Skeletal muscle tissue (tissue), 4 donors: Measurements from ENCODE around the gene SFMBT2. TPM values are rescaled to one million over a fixed set of nuclear protein-coding genes. Genes with fewer than 3 reads are reported as not detected.

Experiments
- H3K27ac ChIP-seq: one replicate; pipeline ENCODE4 v1.7.0; 2013; ENCODE audit warnings: mild to moderate bottlenecking, low read depth, low read length, inconsistent platforms
- H3K27me3 ChIP-seq, 3 donors: one replicate each; pipeline ENCODE4 v1.7.0; 2013; ENCODE audit warnings: low read length in 3 of 3; ENCODE audit not compliant: control insufficient read depth in 3 of 3, insufficient read depth in 3 of 3
- H3K36me3 ChIP-seq, 3 donors: one replicate each; pipeline ENCODE4 v1.7.0; 2013; ENCODE audit warnings: low read length in 3 of 3; ENCODE audit not compliant: control insufficient read depth in 3 of 3, insufficient read depth in 3 of 3
- H3K4me1 ChIP-seq, 3 donors: one replicate each; pipeline ENCODE4 v1.7.0; 2013; ENCODE audit warnings: low read length in 3 of 3, mild to moderate bottlenecking in 3 of 3; ENCODE audit not compliant: control insufficient read depth in 3 of 3, insufficient read depth in 3 of 3
- H3K4me3 ChIP-seq, 3 donors: one replicate each; pipeline ENCODE4 v1.7.0; 2013; ENCODE audit warnings: low read length in 3 of 3
- H3K9ac ChIP-seq, 3 donors: one replicate each; pipeline ENCODE4 v1.7.0; 2013; ENCODE audit warnings: low read length in 3 of 3, mild to moderate bottlenecking in 3 of 3, moderate library complexity in 2 of 3, low read depth in 1 of 3
- H3K9me3 ChIP-seq, 3 donors: one replicate each; pipeline ENCODE4 v1.7.0; 2013; ENCODE audit warnings: low read length in 3 of 3; ENCODE audit not compliant: control insufficient read depth in 3 of 3
- total RNA-seq: library from RNA; depleted of rRNA; stranded (reverse); fragments of >200 nt; gene quantifications from one replicate; pipeline ENCODE4 v1.2.3, GENCODE V29; 2014
- donor health status: Osteomylitis.

The SFMBT2 gene
- total RNA-seq, 1 donor from 2014 or later, result 12.5 TPM

GRCh38 chr10:7250236-7250635 is 160.6 kb downstream of the SFMBT2 start:
- no peak overlapping the region for H3K9ac ChIP-seq
- no peak overlapping the region for H3K4me3 ChIP-seq
- H3K36me3 ChIP-seq, result peaks cover 3 to 6% (median 6%) of the 10 kb centered on the region in 3 donors
- H3K4me1 ChIP-seq, result no peaks in the 10 kb centered on the region
- no peak overlapping the region for H3K27ac ChIP-seq
- H3K9me3 ChIP-seq, result no peaks in the 10 kb centered on the region
- no peaks in the 10 kb centered on the region for H3K27me3 ChIP-seq

DNA sequence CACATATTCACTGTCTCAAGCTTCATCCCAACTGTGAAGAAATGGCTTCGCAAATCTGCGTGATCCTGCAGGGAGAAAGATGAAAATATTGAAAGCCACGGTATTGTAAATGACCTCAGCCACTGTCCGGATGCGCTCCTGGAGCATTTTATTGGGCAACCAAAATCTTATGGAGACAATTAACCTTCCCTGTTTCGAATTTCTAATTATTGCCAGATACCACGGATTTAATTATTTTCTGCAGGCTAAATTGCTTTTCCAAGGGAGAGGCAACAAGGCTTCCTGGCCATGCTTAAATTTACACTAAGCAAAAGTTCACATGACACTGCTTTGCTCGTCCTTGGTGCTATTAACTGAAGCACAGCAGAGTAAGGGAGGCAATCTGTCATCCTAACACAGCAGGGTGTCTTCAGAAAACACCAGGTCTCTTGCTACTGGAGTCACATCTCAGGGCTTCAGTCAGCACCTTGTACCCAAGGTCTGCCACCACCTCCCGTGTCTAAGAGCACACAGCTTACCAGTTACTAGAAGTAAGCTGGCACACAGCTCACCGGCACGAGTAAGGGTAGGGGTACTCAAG is 162.2 kb downstream of the SFMBT2 start:
- Histone ChIP-seq H3K4me3 (no peak overlapping the region), H3K36me3 (peaks cover 3 to 6% (median 6%) of the 10 kb centered on the region in 3 donors), H3K27me3 (no peaks in the 10 kb centered on the region), H3K9me3 (no peaks in the 10 kb centered on the region), H3K4me1 (peaks cover 0 to 4% (median 0%) of the 10 kb centered on the region in 3 donors), H3K27ac (no peak overlapping the region), H3K9ac (no peak overlapping the region)

GRCh38 chr10:7248148-7248547 is 162.7 kb downstream of the SFMBT2 start:
- Histone ChIP-seq H3K4me3 (no peak overlapping the region), H3K27ac (no peak overlapping the region), H3K9me3 (no peaks in the 10 kb centered on the region), H3K27me3 (no peaks in the 10 kb centered on the region), H3K9ac (no peak overlapping the region), H3K36me3 (peaks cover 3 to 6% (median 6%) of the 10 kb centered on the region in 3 donors), H3K4me1 (peaks cover 0 to 4% (median 0%) of the 10 kb centered on the region in 3 donors)

- Histone ChIP-seq H3K36me3 (peaks cover 3 to 9% (median 6%) of the 10 kb centered on the region in 3 donors), H3K27me3 (no peaks in the 10 kb centered on the region), H3K9ac (no peak overlapping the region), H3K27ac (no peak overlapping the region), H3K4me1 (peaks cover 0 to 4% (median 0%) of the 10 kb centered on the region in 3 donors), H3K4me3 (no peak overlapping the region), H3K9me3 (no peaks in the 10 kb centered on the region)
Measured at GRCh38 chr10:7245505-7245904, 165.3 kb downstream of the SFMBT2 start.

GRCh38 chr10:7243873-7244272 is 167.0 kb downstream of the SFMBT2 start:
- no peaks in the 10 kb centered on the region for H3K27me3 ChIP-seq
- no peak overlapping the region for H3K27ac ChIP-seq
- no peak overlapping the region for H3K4me3 ChIP-seq
- H3K4me1 ChIP-seq, result peaks cover 0 to 4% (median 0%) of the 10 kb centered on the region in 3 donors
- H3K36me3 ChIP-seq, result peaks cover 3 to 9% (median 6%) of the 10 kb centered on the region in 3 donors
- H3K9me3 ChIP-seq, result no peaks in the 10 kb centered on the region
- no peak overlapping the region for H3K9ac ChIP-seq

DNA sequence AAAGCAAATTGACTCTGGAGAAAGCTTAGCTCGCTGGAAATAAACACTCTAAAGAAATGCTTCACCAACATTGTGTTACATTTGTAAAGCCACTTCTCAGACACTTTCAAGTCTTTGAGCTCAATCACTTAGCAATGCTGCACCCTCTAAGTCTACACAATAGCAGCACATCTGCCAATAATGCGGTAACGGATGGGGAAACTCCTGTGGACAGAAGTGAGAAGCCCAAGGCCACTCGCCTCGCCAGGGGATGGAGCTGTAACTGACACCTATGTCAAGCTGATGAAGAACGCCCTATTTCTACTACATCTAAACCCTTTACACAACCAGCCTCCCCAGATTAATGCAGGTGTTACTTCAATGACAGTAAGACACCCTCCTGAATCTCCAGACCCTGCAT is 167.7 kb downstream of the SFMBT2 start:
- H3K27ac ChIP-seq, result no peak overlapping the region
- no peak overlapping the region for H3K4me3 ChIP-seq
- no peaks in the 10 kb centered on the region for H3K27me3 ChIP-seq
- peaks cover 2 to 5% (median 3%) of the 10 kb centered on the region in 3 donors for H3K36me3 ChIP-seq
- H3K4me1 ChIP-seq, result peaks cover 0 to 4% (median 0%) of the 10 kb centered on the region in 3 donors
- H3K9me3 ChIP-seq, result no peaks in the 10 kb centered on the region
- H3K9ac ChIP-seq, result no peak overlapping the region

GRCh38 chr10:7239312-7239985 is 171.4 kb downstream of the SFMBT2 start:
- H3K36me3 ChIP-seq, result peaks cover 3 to 4% (median 3%) of the 10 kb centered on the region in 3 donors
- H3K9me3 ChIP-seq, result no peaks in the 10 kb centered on the region
- no peak overlapping the region for H3K27ac ChIP-seq
- no peak overlapping the region for H3K4me3 ChIP-seq
- no peaks in the 10 kb centered on the region for H3K27me3 ChIP-seq
- H3K9ac ChIP-seq, result no peak overlapping the region
- peaks cover 0 to 4% (median 2%) of the 10 kb centered on the region in 3 donors for H3K4me1 ChIP-seq

- no peaks in the 10 kb centered on the region for H3K9me3 ChIP-seq
Measured at GRCh38 chr10:7235376-7235775, 175.5 kb downstream of the SFMBT2 start.

DNA sequence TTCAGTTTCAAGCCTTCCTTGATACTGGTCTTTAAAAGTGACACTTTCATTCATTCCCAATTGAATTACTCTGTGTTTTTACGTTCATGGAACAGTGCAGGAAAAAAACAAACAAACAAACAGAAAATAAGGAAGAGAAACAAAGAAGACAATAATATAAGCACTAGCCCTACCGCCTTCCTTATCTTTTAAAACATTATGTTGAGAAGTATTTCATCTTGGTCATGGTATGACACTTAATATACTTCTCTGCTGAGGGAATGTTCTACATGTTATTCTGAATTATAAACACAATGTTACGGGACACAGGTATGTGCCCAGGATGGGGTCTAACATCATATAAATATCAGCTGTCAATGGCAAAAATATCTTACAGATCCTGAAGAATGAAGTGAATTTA is 176.7 kb downstream of the SFMBT2 start:
- Histone ChIP-seq H3K4me1 (peaks cover 0 to 9% (median 5%) of the 10 kb centered on the region in 3 donors), H3K36me3 (peaks cover 0 to 3% (median 0%) of the 10 kb centered on the region in 3 donors), H3K27me3 (no peaks in the 10 kb centered on the region), H3K9me3 (no peaks in the 10 kb centered on the region), H3K4me3 (no peak overlapping the region), H3K27ac (no peak overlapping the region), H3K9ac (no peak overlapping the region)

More at GRCh38 chr10:7235376-7235775, 175.5 kb downstream of the SFMBT2 start:
- Histone ChIP-seq H3K27me3 (no peaks in the 10 kb centered on the region), H3K27ac (no peak overlapping the region), H3K36me3 (peaks cover 0 to 3% (median 0%) of the 10 kb centered on the region in 3 donors), H3K4me3 (no peak overlapping the region), H3K9ac (no peak overlapping the region), H3K4me1 (peaks cover 0 to 9% (median 5%) of the 10 kb centered on the region in 3 donors)

DNA sequence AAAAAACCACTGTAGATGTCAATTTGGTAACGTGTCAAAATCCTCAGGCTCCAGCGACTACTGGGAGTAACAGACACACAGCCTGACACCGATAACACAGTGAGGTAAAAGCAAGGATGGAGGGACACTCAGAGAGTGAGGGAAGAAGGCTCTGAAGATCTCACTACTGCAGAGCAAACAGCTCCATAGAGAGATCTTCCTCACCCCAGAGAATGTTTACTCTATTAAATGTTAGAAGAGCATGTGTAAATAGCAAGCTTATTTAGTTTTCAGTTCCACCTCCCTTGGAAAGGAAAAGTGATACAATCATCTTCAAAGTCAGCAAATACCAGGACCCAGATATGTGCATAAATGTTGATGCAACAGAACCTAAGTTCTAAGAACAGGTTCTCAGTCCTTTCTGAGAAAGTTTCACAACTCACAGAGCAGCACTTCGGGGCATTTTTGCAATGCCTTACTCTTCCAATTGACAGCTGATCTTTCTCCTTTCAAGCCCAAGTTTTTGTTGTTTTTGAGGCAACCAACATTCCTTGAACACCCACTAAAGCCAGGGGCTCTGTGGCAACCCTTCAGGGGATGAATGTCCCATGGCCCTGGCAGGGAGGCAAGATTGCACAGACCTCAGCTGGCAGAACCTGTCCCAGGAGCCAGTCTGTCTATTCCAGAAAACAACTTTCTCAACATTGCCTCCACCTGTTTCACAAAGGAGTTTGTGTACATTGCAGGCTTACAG is 177.4 kb downstream of the SFMBT2 start:
- Histone ChIP-seq H3K27me3 (no peaks in the 10 kb centered on the region), H3K9me3 (no peaks in the 10 kb centered on the region), H3K4me3 (no peak overlapping the region), H3K4me1 (peaks cover 0 to 9% (median 5%) of the 10 kb centered on the region in 3 donors), H3K27ac (no peak overlapping the region), H3K36me3 (peaks cover 0 to 3% (median 0%) of the 10 kb centered on the region in 3 donors), H3K9ac (no peak overlapping the region)
